Choroid plexus epithelial cell (primary cell): Measurements from ENCODE around the gene TPD52L1.

Source experiments
- DNase-seq: peaks from one replicate; pipeline ENCODE4 v3.0.0-alpha.2; 2010; ENCODE audit warnings: low read depth
- H3K4me3 ChIP-seq: 2 replicates; pipeline ENCODE4 v1.5.1; 2011; ENCODE audit warnings: low read depth, mild to moderate bottlenecking, control low read depth, low read length, moderate library complexity
- TF ChIP-seq, protein P1 (sequence below): conservative IDR thresholded peaks from 2 replicates; pipeline ENCODE4 v1.5.1; 2011; ENCODE audit warnings: low read depth, mild to moderate bottlenecking, control low read depth, inconsistent platforms, low read length, moderate library complexity

Gene TPD52L1

DNA sequence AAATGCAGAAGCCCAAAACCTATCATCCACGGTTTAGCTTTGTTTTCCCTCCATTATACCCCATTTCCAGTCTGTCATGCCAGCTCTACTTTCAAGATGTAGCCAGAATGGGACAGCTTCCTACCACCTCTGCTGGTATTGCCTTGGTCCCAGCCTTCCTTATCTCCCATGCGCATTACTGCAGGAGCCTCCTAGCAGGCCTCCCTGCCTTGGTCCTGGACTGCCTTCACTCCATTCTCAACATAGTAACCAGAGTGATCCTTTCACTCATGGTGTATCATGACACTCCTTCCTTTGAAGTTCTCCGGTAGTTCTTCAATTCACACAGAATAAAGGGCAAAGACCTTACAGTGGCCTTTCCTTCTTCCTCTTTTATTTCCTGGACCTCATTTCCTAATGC lies 15.9 kb downstream of the TPD52L1 start:
- no peak for DNase-seq
- TF ChIP-seq, protein P1, sequence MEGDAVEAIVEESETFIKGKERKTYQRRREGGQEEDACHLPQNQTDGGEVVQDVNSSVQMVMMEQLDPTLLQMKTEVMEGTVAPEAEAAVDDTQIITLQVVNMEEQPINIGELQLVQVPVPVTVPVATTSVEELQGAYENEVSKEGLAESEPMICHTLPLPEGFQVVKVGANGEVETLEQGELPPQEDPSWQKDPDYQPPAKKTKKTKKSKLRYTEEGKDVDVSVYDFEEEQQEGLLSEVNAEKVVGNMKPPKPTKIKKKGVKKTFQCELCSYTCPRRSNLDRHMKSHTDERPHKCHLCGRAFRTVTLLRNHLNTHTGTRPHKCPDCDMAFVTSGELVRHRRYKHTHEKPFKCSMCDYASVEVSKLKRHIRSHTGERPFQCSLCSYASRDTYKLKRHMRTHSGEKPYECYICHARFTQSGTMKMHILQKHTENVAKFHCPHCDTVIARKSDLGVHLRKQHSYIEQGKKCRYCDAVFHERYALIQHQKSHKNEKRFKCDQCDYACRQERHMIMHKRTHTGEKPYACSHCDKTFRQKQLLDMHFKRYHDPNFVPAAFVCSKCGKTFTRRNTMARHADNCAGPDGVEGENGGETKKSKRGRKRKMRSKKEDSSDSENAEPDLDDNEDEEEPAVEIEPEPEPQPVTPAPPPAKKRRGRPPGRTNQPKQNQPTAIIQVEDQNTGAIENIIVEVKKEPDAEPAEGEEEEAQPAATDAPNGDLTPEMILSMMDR, result no peak
- no peak overlapping the region for H3K4me3 ChIP-seq

DNA sequence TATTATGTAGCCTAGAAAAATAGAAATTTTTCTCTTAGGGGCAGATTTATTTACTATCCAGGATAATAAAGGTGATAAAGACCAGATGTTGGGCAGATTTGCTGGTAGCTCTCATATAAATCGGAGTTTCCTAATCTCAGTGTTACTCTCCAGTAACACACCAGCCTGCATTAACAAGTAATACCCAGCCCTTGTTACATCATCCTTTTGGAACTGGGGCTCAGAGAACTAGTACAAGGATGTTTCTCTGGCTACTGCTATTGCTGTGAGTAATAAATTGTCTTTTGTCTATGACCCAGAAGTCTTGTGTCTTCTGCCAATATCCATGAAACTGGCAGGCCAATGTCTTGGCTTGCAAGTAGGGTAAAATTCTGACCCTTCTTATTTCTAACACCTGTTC lies 16.8 kb downstream of the TPD52L1 start:
- TF ChIP-seq, protein P1, result no peak
- H3K4me3 ChIP-seq, result no peak overlapping the region
- DNase-seq, result peak; percentile 47

DNA sequence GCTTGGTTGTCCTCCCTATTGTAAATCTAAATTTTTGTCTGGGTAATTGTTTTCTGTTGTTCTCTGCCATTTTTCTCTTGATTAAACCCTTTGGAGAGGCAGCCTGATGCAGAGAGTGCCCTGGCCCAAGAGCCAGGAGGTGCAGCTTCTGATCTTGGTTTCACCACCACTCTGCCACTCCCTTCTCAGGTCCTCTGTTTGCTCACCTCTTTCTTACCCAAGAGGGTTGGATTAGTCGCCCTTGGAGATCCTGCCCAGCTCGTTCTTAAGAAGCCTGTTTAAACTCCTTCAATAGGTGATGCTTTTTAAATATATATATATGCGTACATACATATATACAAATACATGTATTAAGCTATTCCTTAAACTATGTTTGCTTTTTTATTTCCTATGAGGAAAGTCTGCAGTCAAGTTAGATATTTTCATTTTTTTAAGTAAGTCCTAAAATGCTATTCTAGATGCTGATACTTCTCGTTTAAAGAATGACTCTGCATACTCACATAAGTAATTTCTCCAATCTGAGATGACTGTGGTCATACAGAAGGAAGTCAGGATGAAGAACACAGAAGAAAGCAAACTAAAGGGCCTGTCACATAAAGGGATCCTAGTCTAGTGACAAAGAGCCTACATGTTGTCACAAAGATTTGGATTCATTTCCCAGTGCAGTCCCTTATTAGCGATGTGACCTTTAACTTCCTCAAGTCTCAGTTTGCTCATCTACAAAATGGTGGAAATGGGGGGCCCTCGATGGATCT lies 19.9 kb downstream of the TPD52L1 start:
- no peak overlapping the region for H3K4me3 ChIP-seq
- no peak for DNase-seq
- TF ChIP-seq, protein P1, result no peak

DNA sequence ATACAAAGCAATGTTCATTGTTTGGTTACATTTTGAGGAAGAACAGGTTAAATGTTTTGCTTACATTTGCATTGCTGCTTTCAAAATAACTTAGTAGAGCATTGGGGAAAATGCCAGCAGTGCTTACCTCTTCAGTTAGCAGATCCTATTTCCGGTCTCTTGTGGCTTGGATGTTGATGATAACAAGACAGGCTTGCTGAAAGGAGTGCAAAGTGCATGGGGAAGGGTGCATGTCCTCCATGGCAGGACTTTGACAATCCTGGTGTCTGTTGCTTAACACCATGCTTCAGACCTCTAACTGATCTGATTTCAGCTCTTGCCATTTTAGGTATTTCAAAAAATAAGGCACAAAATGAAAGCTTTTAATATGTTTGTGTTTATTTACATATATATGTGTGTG lies 21.1 kb downstream of the TPD52L1 start:
- no peak overlapping the region for H3K4me3 ChIP-seq
- DNase-seq, result peak; percentile 28
- TF ChIP-seq, protein P1, result no peak

DNA sequence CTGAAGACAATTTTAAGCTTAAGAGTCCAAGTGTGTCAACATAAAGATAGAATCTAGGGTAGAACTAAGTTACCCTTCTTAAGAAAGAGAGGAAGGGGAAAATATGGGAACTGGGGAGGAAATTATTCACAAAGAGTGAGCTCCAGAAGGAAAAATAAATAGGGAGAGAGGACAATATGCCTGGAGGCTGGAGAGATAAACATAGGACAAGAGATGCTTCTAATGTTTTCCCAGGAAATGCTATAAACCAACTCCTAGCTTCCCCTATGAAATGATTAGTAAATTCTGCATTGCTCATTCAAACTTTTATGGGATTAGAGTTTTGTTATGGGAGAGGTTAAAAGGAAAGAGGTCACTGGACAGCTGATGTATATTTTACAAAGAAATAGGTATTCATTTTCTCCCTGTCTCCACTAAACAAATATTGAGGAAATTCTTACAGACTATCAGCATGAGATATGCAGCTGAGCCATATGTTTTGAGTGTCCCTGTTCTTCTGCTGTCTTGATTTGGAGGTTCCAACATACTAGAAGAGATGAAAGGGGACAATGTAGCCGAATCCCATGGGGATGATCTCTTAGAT lies 22.0 kb downstream of the TPD52L1 start:
- TF ChIP-seq, protein P1, result no peak
- no peak overlapping the region for H3K4me3 ChIP-seq

DNA sequence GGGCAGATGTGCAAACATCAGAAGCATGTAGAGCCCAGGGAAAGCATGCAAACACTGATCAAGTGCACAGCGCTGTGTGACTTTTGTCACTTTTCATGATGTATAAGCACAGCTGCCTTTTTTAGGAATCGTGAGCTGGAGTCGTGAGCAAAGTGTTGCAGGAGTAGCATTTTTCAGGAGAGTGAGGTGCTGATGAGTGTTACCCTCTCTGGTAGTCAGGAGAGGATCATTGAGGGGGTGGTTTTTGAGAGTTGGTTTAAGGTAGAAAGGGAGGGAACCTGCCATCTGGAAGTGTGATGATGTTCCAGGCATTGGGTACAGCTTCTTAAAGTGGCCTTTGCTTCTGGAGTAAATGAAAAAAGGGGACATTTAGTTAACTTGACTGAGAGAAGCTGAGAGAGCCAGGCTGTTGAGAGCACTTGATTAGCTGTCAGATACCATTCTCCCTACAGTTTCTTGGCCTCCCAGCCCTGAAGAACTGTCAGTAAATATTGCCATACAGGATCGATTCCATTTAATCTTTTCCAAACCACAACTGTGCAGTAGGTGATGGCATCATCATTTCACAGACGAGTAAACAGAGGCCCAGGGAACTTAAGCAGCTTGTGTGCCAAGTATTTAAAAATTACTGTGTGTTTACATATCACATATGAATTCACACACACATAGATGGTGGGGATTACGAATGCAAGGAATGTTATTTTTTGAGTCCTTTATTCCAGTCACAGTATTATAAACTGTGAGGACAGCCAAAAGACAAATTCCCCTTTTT lies 28.9 kb downstream of the TPD52L1 start:
- DNase-seq, result no peak
- TF ChIP-seq, protein P1, result no peak
- H3K4me3 ChIP-seq, result no peak overlapping the region

More for the DNA sequence above, 22.0 kb downstream of the TPD52L1 start:
- DNase-seq, result no peak
